NCI-H2196 (cell line): ENCODE measurements around the gene FAM50A.

ENCODE experiments used
- DNase-seq: peaks from one replicate; lab custom pipeline; 2025; ENCODE audit not compliant: unreplicated experiment; lab: John Stamatoyannopoulos, UW

Gene FAM50A

GRCh38 chrX:154463611-154464220 is 19.8 kb downstream of the FAM50A start:
- no peak for DNase-seq

- no peak for DNase-seq
Measured at GRCh38 chrX:154464806-154465365, 20.9 kb downstream of the FAM50A start.

- no peak for DNase-seq
Measured at GRCh38 chrX:154465601-154466000, 21.7 kb downstream of the FAM50A start.

- no peak for DNase-seq
Measured at GRCh38 chrX:154466036-154466435, 22.1 kb downstream of the FAM50A start.

- no peak for DNase-seq
Measured at GRCh38 chrX:154466907-154467306, 23.0 kb downstream of the FAM50A start.

GRCh38 chrX:154467556-154467955 is 23.6 kb downstream of the FAM50A start:
- DNase-seq, result no peak

GRCh38 chrX:154468217-154468616 is 24.3 kb downstream of the FAM50A start:
- DNase-seq, result no peak

- no peak for DNase-seq
Measured at GRCh38 chrX:154469114-154469513, 25.2 kb downstream of the FAM50A start.

GRCh38 chrX:154469880-154470279 is 25.9 kb downstream of the FAM50A start:
- no peak for DNase-seq

GRCh38 chrX:154470434-154470833 is 26.5 kb downstream of the FAM50A start:
- no peak for DNase-seq

- DNase-seq, result no peak
Measured at GRCh38 chrX:154470914-154471568, 27.1 kb downstream of the FAM50A start.

- DNase-seq, result no peak
Measured at GRCh38 chrX:154471839-154472684, 28.1 kb downstream of the FAM50A start.

- no peak for DNase-seq
Measured at GRCh38 chrX:154472685-154473632, 29.0 kb downstream of the FAM50A start.

- DNase-seq, result no peak
Measured at GRCh38 chrX:154473683-154474082, 29.7 kb downstream of the FAM50A start.

GRCh38 chrX:154476821-154477220 is 32.9 kb downstream of the FAM50A start:
- no peak for DNase-seq

GRCh38 chrX:154477891-154478477 is 34.0 kb downstream of the FAM50A start:
- no peak for DNase-seq

GRCh38 chrX:154478728-154479622 is 35.0 kb downstream of the FAM50A start, which contains the start of gene LAGE3:
TSS of gene LAGE3 (minus strand) at chrX:154479281. CDS start at chrX:154478915, 366 bp downstream.
- DNase-seq, result peak; percentile 84

GRCh38 chrX:154481195-154481594 is 37.3 kb downstream of the FAM50A start:
- no peak for DNase-seq
